Glutamatergic neuron (in vitro differentiated cells): ENCODE results near the gene NHSL2. TPM values are rescaled to one million over a fixed set of nuclear protein-coding genes. Genes with fewer than 3 reads are reported as not detected.

Source experiments
- DNase-seq: peaks from one replicate; pipeline ENCODE4 v3.0.0; 2022
- H3K27ac Mint-ChIP-seq: one replicate; pipeline ENCODE4 v1.8.0; 2020; ENCODE audit warnings: mild to moderate bottlenecking, mixed read lengths, inconsistent platforms; ENCODE audit not compliant: unreplicated experiment
- H3K27me3 Mint-ChIP-seq: one replicate; pipeline ENCODE4 v1.8.0; 2020; ENCODE audit warnings: mild to moderate bottlenecking, moderate library complexity, mixed read lengths, inconsistent platforms; ENCODE audit not compliant: unreplicated experiment
- H3K36me3 Mint-ChIP-seq: one replicate; pipeline ENCODE4 v1.8.0; 2020; ENCODE audit warnings: mild to moderate bottlenecking, mixed read lengths, inconsistent platforms; ENCODE audit not compliant: unreplicated experiment
- H3K4me1 Mint-ChIP-seq: one replicate; pipeline ENCODE4 v1.8.0; 2020; ENCODE audit warnings: mild to moderate bottlenecking, low read depth, mixed read lengths, inconsistent platforms; ENCODE audit not compliant: unreplicated experiment
- H3K4me3 Mint-ChIP-seq: one replicate; pipeline ENCODE4 v1.8.0; 2020; ENCODE audit warnings: mild to moderate bottlenecking, mixed read lengths, inconsistent platforms; ENCODE audit not compliant: unreplicated experiment
- H3K9me3 Mint-ChIP-seq: one replicate; pipeline ENCODE4 v1.8.0; 2020; ENCODE audit warnings: mild to moderate bottlenecking, moderate library complexity, mixed read lengths, inconsistent platforms; ENCODE audit not compliant: unreplicated experiment
- CTCF ChIP-seq: fragments of 200-600 bp; sonication (generic); IDR thresholded peaks from one replicate; pipeline ENCODE4 v1.5.0; 2021; ENCODE audit not compliant: partially characterized antibody, unreplicated experiment
- total RNA-seq: library from RNA; stranded (reverse); fragmentation: NEBNext Ultra II Directional; extraction: Animal tissue kit (Norgen Biotek cat#: 25700); gene quantifications from one replicate; pipeline ENCODE4 v1.2.1, GENCODE V29; 2021; ENCODE audit not compliant: unreplicated experiment

Gene NHSL2
- total RNA-seq, 1 donor from 2014 or later = 7.3 TPM

- Mint-ChIP-seq H3K27ac (peak overlapping the region; percentile 3), H3K27me3 (peaks cover 2% of the 10 kb centered on the region), H3K4me1 (peaks cover 12% of the 10 kb centered on the region), H3K9me3 (no peaks in the 10 kb centered on the region), H3K36me3 (no peaks in the 10 kb centered on the region), H3K4me3 (peak overlapping the region; percentile 0)
- TF ChIP-seq CTCF = no peak
- no peak for DNase-seq
These were observed 212.1 kb downstream of the NHSL2 start for GRCh38 chrX:72122621-72123337.

GRCh38 chrX:72123471-72124185 is 213.0 kb downstream of the NHSL2 start:
- no peaks in the 10 kb centered on the region for H3K9me3 Mint-ChIP-seq
- H3K27me3 Mint-ChIP-seq = peaks cover 2% of the 10 kb centered on the region
- DNase-seq = no peak
- no peak for TF ChIP-seq CTCF
- no peaks in the 10 kb centered on the region for H3K36me3 Mint-ChIP-seq
- H3K27ac Mint-ChIP-seq = peak overlapping the region; percentile 3
- peak overlapping the region; percentile 0 for H3K4me3 Mint-ChIP-seq
- H3K4me1 Mint-ChIP-seq = peaks cover 12% of the 10 kb centered on the region

GRCh38 chrX:72124540-72125201 is 214.0 kb downstream of the NHSL2 start:
- peaks cover 8% of the 10 kb centered on the region for H3K36me3 Mint-ChIP-seq
- no peak for DNase-seq
- H3K9me3 Mint-ChIP-seq = no peaks in the 10 kb centered on the region
- H3K4me1 Mint-ChIP-seq = peaks cover 12% of the 10 kb centered on the region
- H3K27me3 Mint-ChIP-seq = peaks cover 2% of the 10 kb centered on the region
- no peak for TF ChIP-seq CTCF
- peak overlapping the region; percentile 28 for H3K4me3 Mint-ChIP-seq
- no peak overlapping the region for H3K27ac Mint-ChIP-seq

GRCh38 chrX:72125331-72126047 is 214.8 kb downstream of the NHSL2 start:
- H3K27ac Mint-ChIP-seq = no peak overlapping the region
- peaks cover 3% of the 10 kb centered on the region for H3K9me3 Mint-ChIP-seq
- H3K4me3 Mint-ChIP-seq = no peak overlapping the region
- no peak for TF ChIP-seq CTCF
- H3K27me3 Mint-ChIP-seq = peaks cover 5% of the 10 kb centered on the region
- H3K36me3 Mint-ChIP-seq = peaks cover 16% of the 10 kb centered on the region
- DNase-seq = no peak
- H3K4me1 Mint-ChIP-seq = peaks cover 12% of the 10 kb centered on the region
